ENCODE data around the gene S100A16. TPM values are rescaled to one million over a fixed set of nuclear protein-coding genes. Genes with fewer than 3 reads are reported as not detected.

The S100A16 gene
- total RNA-seq, 1 experiment from 2014 or later, result 196 TPM

DNA sequence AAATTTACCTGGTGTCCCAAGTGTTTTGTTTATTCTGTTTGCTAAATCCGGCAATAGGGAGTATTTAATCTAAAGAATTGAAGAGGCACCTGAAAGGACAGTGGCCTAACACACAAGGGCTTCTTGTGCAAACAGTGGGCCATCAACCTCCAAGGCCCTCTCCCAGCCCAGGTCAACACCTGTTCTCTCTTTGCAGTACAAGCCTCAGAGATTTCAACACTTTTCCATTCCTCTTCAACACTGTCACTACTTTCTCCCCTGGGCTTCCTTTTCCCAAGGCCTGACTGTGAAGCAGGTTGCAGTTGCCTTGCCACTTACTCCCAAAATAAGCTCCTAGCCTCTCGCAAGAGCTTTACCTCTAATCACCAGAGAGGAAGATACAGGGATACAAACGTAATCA lies 42.4 kb upstream of the S100A16 start:
- no peak for DNase-seq (ENCODE audit: low read depth, low spot score)
- ChIA-PET POLR2A (interaction anchor here (1.2 kb wide), 1 partner anchor 28 kb away, joined by 3 read pairs; the partner anchor contains the start of gene S100A13), CTCF (no interaction called here), RAD21 (ENCODE audit: low non-redundant PET in 1 of 2, low total read pairs in 2 of 2, uncharacterized antibody in 2 of 2, unreplicated experiment in 2 of 2) (no interaction called here)
- Histone ChIP-seq H3K36me3 (ENCODE audit: control insufficient read depth in 1 of 2, insufficient read depth in 2 of 2, low read length in 2 of 2) (no peaks in the 10 kb centered on the region), H3K4me2 (ENCODE audit: low read length) (no peak overlapping the region), H3K9me2 (ENCODE audit: insufficient read depth) (no peaks in the 10 kb centered on the region), H4K20me1 (ENCODE audit: insufficient read depth) (no peaks in the 10 kb centered on the region), H3K9ac (ENCODE audit: low read length) (no peak overlapping the region), H3K9me3 (ENCODE audit: control insufficient read depth in 1 of 2, insufficient read depth in 1 of 2, low read depth in 1 of 2, low read length in 2 of 2) (no peaks in the 10 kb centered on the region), H3K27ac (ENCODE audit: low read depth, low read length) (no peak overlapping the region), H3K27me3 (ENCODE audit: insufficient read depth, low read length) (no peaks in the 10 kb centered on the region), H3K4me3 (replicated peaks in 1 of 2; ENCODE audit: low read depth in 1 of 2, low read length in 2 of 2) (no peak overlapping the region), H3K4me1 (ENCODE audit: control insufficient read depth in 1 of 2, insufficient read depth in 2 of 2, low read length in 2 of 2) (peaks cover 10 to 28% of the 10 kb centered on the region in 2 experiments; a peak in 3 of 4 replicates), H3K79me2 (ENCODE audit: insufficient read depth, low read length) (peaks cover 12% of the 10 kb centered on the region), H2AFZ (ENCODE audit: low read depth, low read length, poor library complexity, severe bottlenecking) (no peak overlapping the region)
- BruUV-seq (replicated peaks), result no TSS peak
- TF ChIP-seq, protein P1, sequence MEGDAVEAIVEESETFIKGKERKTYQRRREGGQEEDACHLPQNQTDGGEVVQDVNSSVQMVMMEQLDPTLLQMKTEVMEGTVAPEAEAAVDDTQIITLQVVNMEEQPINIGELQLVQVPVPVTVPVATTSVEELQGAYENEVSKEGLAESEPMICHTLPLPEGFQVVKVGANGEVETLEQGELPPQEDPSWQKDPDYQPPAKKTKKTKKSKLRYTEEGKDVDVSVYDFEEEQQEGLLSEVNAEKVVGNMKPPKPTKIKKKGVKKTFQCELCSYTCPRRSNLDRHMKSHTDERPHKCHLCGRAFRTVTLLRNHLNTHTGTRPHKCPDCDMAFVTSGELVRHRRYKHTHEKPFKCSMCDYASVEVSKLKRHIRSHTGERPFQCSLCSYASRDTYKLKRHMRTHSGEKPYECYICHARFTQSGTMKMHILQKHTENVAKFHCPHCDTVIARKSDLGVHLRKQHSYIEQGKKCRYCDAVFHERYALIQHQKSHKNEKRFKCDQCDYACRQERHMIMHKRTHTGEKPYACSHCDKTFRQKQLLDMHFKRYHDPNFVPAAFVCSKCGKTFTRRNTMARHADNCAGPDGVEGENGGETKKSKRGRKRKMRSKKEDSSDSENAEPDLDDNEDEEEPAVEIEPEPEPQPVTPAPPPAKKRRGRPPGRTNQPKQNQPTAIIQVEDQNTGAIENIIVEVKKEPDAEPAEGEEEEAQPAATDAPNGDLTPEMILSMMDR (IDR thresholded peaks at IDR 0.05 in 2 of 3, conservative IDR thresholded peaks at IDR 0.05 in 1 of 3; ENCODE audit: borderline replicate concordance in 1 of 3, insufficient read depth in 1 of 3, low read depth in 2 of 3, low read length in 2 of 3), result no peak
- no peak for TF ChIP-seq FOSL1 (IDR thresholded peaks at IDR 0.05; ENCODE audit: low read depth)
- TF ChIP-seq ELF1 (IDR thresholded peaks at IDR 0.05; ENCODE audit: borderline replicate concordance, low read depth), result no peak
- TF ChIP-seq, protein P2, sequence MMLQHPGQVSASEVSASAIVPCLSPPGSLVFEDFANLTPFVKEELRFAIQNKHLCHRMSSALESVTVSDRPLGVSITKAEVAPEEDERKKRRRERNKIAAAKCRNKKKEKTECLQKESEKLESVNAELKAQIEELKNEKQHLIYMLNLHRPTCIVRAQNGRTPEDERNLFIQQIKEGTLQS (IDR thresholded peaks at IDR 0.05), result no peak
- no peak for TF ChIP-seq POLR2A (IDR thresholded peaks at IDR 0.05; ENCODE audit: borderline replicate concordance, extremely low read depth, insufficient read depth, insufficient read length)
- TF ChIP-seq ZNF274 (IDR thresholded peaks at IDR 0.05; ENCODE audit: low read depth, low read length), result no peak
- TF ChIP-seq SRF (IDR thresholded peaks at IDR 0.05; ENCODE audit: low read depth), result no peak
- no peak for TF ChIP-seq SP1 (IDR thresholded peaks at IDR 0.05; ENCODE audit: low read depth)
- no peak for TF ChIP-seq POLR2AphosphoS5 (IDR thresholded peaks at IDR 0.05; ENCODE audit: low read depth, low read length)
- TF ChIP-seq, protein P3, sequence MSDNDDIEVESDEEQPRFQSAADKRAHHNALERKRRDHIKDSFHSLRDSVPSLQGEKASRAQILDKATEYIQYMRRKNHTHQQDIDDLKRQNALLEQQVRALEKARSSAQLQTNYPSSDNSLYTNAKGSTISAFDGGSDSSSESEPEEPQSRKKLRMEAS (IDR thresholded peaks at IDR 0.05), result no peak
- TF ChIP-seq JUND (IDR thresholded peaks at IDR 0.05), result no peak
- no peak for ATAC-seq
- intact Hi-C loops (cut with micrococcal nuclease), result no loop called here

Data from HCT116 (cell line).